Measurements from ENCODE around the gene ZC3H4. TPM values are rescaled to one million over a fixed set of nuclear protein-coding genes. Genes with fewer than 3 reads are reported as not detected.

The ZC3H4 gene
- total RNA-seq, 1 donor from 2014 or later, result 56.7 TPM

- Mint-ChIP-seq H3K4me1 (ENCODE audit: unreplicated experiment) (peaks cover 3% of the 10 kb centered on the region), H3K36me3 (ENCODE audit: low read depth, unreplicated experiment) (peaks cover 25% of the 10 kb centered on the region), H3K27me3 (ENCODE audit: unreplicated experiment) (peaks cover 2% of the 10 kb centered on the region), H3K4me3 (ENCODE audit: unreplicated experiment) (no peak overlapping the region), H3K9me3 (ENCODE audit: unreplicated experiment) (no peaks in the 10 kb centered on the region), H3K27ac (ENCODE audit: unreplicated experiment) (no peak overlapping the region)
- DNase-seq (ENCODE audit: low spot score), result no peak
- TF ChIP-seq, protein P1, sequence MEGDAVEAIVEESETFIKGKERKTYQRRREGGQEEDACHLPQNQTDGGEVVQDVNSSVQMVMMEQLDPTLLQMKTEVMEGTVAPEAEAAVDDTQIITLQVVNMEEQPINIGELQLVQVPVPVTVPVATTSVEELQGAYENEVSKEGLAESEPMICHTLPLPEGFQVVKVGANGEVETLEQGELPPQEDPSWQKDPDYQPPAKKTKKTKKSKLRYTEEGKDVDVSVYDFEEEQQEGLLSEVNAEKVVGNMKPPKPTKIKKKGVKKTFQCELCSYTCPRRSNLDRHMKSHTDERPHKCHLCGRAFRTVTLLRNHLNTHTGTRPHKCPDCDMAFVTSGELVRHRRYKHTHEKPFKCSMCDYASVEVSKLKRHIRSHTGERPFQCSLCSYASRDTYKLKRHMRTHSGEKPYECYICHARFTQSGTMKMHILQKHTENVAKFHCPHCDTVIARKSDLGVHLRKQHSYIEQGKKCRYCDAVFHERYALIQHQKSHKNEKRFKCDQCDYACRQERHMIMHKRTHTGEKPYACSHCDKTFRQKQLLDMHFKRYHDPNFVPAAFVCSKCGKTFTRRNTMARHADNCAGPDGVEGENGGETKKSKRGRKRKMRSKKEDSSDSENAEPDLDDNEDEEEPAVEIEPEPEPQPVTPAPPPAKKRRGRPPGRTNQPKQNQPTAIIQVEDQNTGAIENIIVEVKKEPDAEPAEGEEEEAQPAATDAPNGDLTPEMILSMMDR (IDR thresholded peaks at IDR 0.05; ENCODE audit: unreplicated experiment), result no peak
Measured at GRCh38 chr19:47098608-47099007, 15.0 kb downstream of the ZC3H4 start.

DNA sequence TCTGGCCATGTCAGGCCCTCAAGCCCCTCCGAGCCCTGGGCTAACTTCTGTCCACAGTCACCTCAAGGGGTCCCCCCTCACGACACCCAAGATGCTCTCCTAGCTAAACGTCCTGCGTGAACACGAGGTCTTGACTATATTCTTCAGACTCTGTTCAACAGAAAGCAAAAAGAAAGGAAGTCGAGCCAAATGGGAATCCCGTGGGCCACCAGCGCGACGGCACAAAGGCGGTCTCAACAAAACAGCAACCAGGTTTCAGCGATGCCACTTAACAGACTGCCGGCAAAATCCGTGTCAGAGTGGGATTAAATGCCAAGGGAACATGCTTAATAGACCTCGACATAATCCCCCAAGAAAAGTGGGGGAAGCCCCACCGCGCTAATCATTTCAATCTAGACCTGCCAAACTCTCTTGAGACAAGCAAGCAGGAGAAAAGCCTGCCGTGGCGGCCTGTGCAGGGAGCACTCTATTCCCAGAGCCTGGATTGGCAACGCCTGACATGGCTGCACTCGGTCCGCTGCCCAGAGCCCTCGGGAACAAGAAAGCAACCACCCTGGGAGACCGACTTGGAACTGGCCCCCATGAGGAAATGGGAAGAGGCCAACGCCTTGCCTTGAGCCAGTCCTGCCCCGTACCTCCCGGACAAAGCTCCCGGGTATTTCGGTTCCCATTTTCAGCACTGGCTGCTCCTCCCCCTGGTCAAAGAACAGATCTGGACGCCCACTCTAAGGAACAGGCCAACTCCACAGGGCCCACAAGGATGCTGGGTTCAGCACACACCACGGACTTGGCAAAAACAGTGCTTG, 16.0 kb downstream of the ZC3H4 start:
- peaks cover 3% of the 10 kb centered on the region for H3K4me1 Mint-ChIP-seq (ENCODE audit: unreplicated experiment)
- peaks cover 2% of the 10 kb centered on the region for H3K27me3 Mint-ChIP-seq (ENCODE audit: unreplicated experiment)

DNA sequence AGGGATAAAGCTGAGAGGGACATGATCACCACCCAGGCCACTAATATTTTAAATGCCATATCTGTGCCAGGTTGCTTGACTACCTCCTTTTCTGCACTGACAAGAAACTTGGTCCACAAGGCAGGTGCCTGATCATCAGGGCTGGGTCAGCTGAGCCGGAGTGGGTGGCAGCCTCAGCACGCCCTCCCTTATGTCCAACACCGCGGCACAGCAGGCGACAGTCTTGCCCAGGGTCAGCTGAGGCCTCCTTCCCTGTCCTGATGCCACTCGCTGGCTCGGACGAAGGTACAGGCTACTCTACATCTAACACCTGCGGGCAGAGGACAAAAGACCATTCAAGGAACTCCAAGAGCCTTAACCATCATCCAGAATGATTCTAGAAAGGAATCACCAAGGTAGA, 16.9 kb downstream of the ZC3H4 start:
- TF ChIP-seq, protein P1 (IDR thresholded peaks at IDR 0.05; ENCODE audit: unreplicated experiment), result no peak
- H3K27me3 Mint-ChIP-seq (ENCODE audit: unreplicated experiment), result peaks cover 2% of the 10 kb centered on the region
- DNase-seq (ENCODE audit: low spot score), result no peak
- peaks cover 3% of the 10 kb centered on the region for H3K4me1 Mint-ChIP-seq (ENCODE audit: unreplicated experiment)
- no peaks in the 10 kb centered on the region for H3K9me3 Mint-ChIP-seq (ENCODE audit: unreplicated experiment)
- no peak overlapping the region for H3K4me3 Mint-ChIP-seq (ENCODE audit: unreplicated experiment)
- peaks cover 31% of the 10 kb centered on the region for H3K36me3 Mint-ChIP-seq (ENCODE audit: low read depth, unreplicated experiment)
- H3K27ac Mint-ChIP-seq (ENCODE audit: unreplicated experiment), result peak overlapping the region; percentile 11

More for the DNA sequence above, 16.0 kb downstream of the ZC3H4 start:
- no peak overlapping the region for H3K4me3 Mint-ChIP-seq (ENCODE audit: unreplicated experiment)
- no peaks in the 10 kb centered on the region for H3K9me3 Mint-ChIP-seq (ENCODE audit: unreplicated experiment)
- DNase-seq (ENCODE audit: low spot score), result no peak
- peaks cover 27% of the 10 kb centered on the region for H3K36me3 Mint-ChIP-seq (ENCODE audit: low read depth, unreplicated experiment)
- H3K27ac Mint-ChIP-seq (ENCODE audit: unreplicated experiment), result peak overlapping the region; percentile 18
- TF ChIP-seq, protein P1 (IDR thresholded peaks at IDR 0.05; ENCODE audit: unreplicated experiment), result no peak

DNA sequence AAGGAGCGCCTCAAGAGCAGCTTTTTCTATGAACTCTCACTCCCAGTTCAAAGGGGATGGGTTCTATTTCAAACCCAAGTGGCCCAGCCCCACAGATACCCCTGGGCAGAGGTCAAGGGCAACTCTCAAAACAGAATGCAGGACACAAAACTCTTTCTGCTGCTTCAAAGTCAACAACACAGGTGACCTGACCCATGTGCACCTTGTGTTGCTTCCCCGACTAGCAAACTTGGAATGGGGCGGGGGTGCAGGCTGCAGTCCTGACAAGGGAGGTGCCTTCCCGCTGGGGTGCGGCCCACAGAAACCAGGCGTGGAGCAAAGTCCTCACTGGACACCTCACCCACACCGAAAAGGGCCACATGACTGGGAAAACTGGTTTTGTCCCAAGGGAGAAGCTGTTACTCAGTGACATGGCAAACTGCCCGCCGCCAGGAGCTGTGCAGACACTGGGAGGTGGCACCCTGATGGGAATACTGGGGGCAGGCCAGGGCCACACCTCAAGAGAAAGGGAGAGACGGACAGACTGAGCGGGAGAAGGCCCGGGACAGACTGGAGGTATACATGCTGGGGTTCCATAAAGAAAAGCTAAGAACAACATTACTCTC, 17.4 kb downstream of the ZC3H4 start:
- Mint-ChIP-seq H3K4me3 (ENCODE audit: unreplicated experiment) (no peak overlapping the region), H3K4me1 (ENCODE audit: unreplicated experiment) (peaks cover 3% of the 10 kb centered on the region), H3K9me3 (ENCODE audit: unreplicated experiment) (no peaks in the 10 kb centered on the region), H3K27ac (ENCODE audit: unreplicated experiment) (no peak overlapping the region), H3K36me3 (ENCODE audit: low read depth, unreplicated experiment) (peaks cover 31% of the 10 kb centered on the region), H3K27me3 (ENCODE audit: unreplicated experiment) (peaks cover 2% of the 10 kb centered on the region)
- DNase-seq (ENCODE audit: low spot score), result no peak
- TF ChIP-seq, protein P1 (IDR thresholded peaks at IDR 0.05; ENCODE audit: unreplicated experiment), result no peak
